T-helper 22 cell (primary cell): Measurements from ENCODE around the gene MZT2A.
"Not testable (repeated sequence)": the region's sequence is repeated elsewhere in the genome, so short reads cannot be mapped to it uniquely, and the experiment has no call there.

Source experiments
- DNase-seq: peaks from one replicate; pipeline ENCODE4 v3.0.0-alpha.2; 2020; ENCODE audit warnings: low read depth

Gene MZT2A

GRCh38 chr2:131454914-131455313, 37.3 kb downstream of the MZT2A start:
- not testable (repeated sequence) for DNase-seq

DNA sequence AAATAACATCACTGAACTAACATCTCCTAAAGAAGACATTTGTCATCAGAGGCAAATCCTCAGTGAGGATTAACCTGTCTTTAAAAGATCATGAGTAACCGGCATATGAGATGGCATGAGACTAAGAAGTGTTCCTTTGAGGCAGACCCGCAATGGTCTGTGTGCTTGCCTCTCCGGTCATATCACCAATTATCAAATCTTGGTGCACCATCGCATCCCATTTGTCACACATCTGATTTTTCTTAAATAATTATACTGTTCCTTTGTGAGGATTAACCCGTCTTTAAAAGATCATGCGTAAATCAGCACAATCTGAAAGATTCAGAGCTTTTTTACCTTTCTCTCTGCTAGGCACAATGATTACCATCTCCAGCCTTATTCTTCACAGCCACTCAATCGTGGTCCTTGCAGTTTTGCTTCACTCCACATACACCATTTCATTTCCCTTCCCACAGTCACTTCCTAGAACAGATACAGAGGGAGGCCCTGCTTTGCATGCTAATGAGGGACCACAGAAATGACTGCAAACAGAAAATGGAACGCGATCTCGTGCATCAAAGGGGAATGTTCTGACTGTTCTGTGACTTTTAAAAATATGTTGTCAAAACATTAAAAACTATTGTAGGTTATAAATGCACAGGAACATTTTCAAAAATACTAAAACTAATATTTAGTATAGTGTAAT, 40.8 kb downstream of the MZT2A start:
- DNase-seq = not testable (repeated sequence)

- not testable (repeated sequence) for DNase-seq
These were observed 44.2 kb downstream of the MZT2A start for GRCh38 chr2:131447981-131448380.

- DNase-seq = no peak
These were observed 46.3 kb downstream of the MZT2A start for GRCh38 chr2:131445896-131446295.

DNA sequence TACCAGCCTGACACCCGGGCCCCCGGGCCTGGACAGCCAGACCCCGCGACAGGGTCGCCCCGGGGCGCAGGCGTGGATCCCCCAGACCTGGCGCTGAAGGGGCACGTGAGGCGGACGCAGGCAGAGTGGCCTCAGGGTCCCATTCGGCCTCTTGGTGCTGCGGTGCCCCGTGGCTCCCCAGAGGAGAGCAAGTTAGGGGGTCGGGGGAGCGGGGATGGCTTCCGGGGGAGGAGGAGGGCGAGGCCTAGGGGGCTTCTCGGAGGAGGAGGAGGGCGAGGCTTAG, 46.7 kb downstream of the MZT2A start:
- DNase-seq = not testable (repeated sequence)

DNA sequence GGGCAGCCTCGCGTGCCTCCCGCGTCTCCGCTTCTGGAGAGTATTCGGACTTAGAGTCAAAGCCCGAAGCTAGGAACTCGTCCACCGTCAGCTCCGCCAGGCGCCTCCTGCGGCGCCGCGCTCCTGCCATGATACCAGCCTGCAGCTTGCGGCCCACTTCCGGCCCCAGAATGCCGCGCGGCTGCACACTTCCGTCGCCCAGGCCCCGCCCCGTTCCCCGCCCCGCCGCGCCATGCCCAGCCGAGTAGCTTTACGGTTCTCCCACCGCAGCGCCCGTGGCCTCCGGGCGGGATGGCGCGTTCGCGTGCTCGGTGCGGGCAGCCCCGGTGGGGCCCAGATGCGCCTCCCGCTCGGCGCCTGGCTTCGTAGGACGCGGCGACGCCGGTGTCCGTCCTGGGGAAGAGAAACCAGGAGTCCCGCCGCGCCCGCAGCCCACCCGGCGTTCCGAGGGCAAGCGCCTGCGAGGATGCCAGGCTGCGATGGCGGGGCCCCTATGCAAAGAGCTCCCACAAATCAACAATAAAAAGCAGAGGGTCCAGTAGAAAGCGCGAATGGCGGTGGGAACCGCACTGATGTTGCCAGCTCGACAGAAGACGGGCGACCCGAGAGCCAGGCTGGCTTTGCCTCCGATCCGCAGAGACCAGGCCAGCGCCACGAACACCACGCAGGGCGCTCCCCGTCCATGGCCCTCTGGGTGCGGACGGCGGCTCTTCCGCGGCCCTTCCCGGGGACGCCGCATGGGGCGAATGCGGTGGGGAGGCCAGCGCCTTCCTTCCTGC, 47.3 kb downstream of the MZT2A start:
- not testable (repeated sequence) for DNase-seq

DNA sequence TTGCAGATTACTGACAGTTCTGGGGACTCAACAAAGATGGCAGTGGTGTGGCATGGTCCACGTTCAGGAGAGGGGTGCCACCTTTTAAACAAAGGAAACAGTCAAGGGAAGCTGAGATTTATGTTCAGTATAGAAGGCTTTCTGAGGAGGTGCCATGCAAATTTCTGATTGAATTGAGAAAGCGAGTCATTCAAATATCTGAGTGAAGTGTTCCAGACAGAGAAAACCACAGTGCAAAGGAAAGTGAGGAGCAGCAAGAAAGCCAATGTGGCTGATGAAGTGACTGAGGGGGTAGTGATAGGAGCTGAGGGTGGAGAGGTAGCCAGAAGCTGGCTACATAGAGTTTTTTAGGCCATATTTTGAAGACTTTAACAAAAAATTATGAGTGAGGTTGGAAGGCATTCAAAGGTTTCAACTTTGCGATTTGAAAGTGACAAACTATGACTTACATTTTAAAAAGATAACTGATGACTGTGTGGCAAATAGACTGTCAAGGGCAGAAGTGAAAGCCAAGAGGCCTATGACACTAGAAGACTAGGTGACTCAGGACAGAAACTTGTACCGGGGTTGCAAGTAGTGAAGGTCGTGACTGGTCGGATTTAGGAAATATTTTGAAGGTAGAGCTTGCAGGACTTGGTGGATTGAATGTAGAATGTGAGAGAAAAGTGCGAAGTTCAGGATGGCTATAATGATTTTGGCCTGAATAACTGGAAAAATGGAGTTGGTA, 51.3 kb downstream of the MZT2A start:
- DNase-seq = not testable (repeated sequence)
